Measurements from ENCODE around the gene C20orf202. TPM values are rescaled to one million over a fixed set of nuclear protein-coding genes. Genes with fewer than 3 reads are reported as not detected.

C20orf202 gene
- total and polyA plus RNA-seq, 9 of the 15 experiments (the other 6 are each of a cell fraction or from before 2014, with no cell fraction given), result 0.03 to 0.24 (median 0.15) TPM; not detected in 4

DNA sequence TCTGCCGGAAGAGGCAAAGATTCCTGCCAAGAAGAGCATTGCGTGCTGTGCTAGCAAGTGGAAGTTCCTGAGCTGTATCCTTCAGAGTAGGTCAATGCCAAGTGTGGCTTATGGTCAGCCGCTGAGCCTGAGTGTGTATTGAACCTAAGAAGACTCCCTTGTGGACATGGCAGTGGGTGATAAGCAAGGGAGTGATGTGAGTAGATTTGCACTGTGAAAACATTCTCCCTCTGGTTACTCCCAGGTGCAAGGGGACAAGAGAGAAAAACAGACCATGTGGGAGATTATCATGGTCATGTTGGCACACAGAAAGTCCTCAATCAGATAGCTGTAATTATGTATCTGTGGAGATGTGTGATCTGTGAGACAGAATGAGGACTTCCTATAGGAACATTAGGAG, 12.4 kb upstream of the C20orf202 start:
- 0% methylated on average over 3 of the region's 3 CpGs for WGBS (ENCODE audit: insufficient coverage, low coverage, missing lambda C conversion rate)
- H3K9me1 ChIP-seq (ENCODE audit: control insufficient read depth, insufficient read depth, low read length), result peaks cover 4% of the 10 kb centered on the region
- ATAC-seq (peak; percentile 46), DNase-seq (ENCODE audit: extremely low read depth in 1 of 4, low spot score in 3 of 4) (peak in 3 of 4 experiments; percentile 22 to 70 (median 52)), FAIRE-seq (peak; percentile 94)
- POLR2A ChIA-PET, result interaction anchor here (0.8 kb wide), 1 partner anchor 20 kb away, joined by 3 read pairs; no protein-coding TSS in a partner anchor
- no peaks in the 10 kb centered on the region for H3K27me3 ChIP-seq (ENCODE audit: control insufficient read depth in 2 of 2, insufficient read depth in 2 of 2, low read length in 2 of 2)
- no peaks in the 10 kb centered on the region for H4K20me1 ChIP-seq (replicated peaks; ENCODE audit: control insufficient read depth, insufficient read depth, low read length)
- peak overlapping the region; percentile 43; the same call in 1 of the 2 replicates for H2AFZ ChIP-seq (ENCODE audit: low read depth, low read length)
- H3K79me2 ChIP-seq (ENCODE audit: control insufficient read depth, insufficient read depth, low read length), result no peaks in the 10 kb centered on the region; the same call in 2 of the 3 replicates
- no peaks in the 10 kb centered on the region for H3K36me3 ChIP-seq (ENCODE audit: control insufficient read depth, insufficient read depth, low read length)
- H3K9me3 ChIP-seq (replicated peaks; ENCODE audit: control insufficient read depth, insufficient read depth, low read depth, low read length), result no peaks in the 10 kb centered on the region
- no peak overlapping the region; the same call in 2 of the 3 replicates for H3K27ac ChIP-seq (ENCODE audit: extremely low read depth, low read depth, low read length)
- peak overlapping the region; percentile 42; the same call in 1 of the 2 replicates for H3K4me2 ChIP-seq (ENCODE audit: insufficient read depth, low read length)
- CTCF ChIA-PET (ENCODE audit: low intra/inter-chr PET ratio), result no interaction called here
- intact Hi-C loops (cut with micrococcal nuclease) (no loop called here), in situ Hi-C loops (cut with MboI) (loop anchor here (10.0 kb wide), 1 partner anchor 376 kb away; no protein-coding TSS in a partner anchor)
- BruUV-seq (replicated peaks), result no TSS peak
- H3K4me3 ChIP-seq, result no peak overlapping the region
- H3K4me1 ChIP-seq (replicated peaks in 1 of 2; ENCODE audit: control insufficient read depth in 2 of 2, insufficient read depth in 2 of 2, low read length in 2 of 2), result peaks cover 47 to 48% of the 10 kb centered on the region in 2 experiments
- H3K9ac ChIP-seq (ENCODE audit: insufficient read depth in 1 of 2, low read depth in 2 of 2, low read length in 2 of 2), result no peak overlapping the region; a peak in 1 of 4 replicates
- TF ChIP-seq TEAD4 (IDR thresholded peaks at IDR 0.05; ENCODE audit: low read length) (peak; percentile 68), TEAD4 (CRISPR knock-in tag; IDR thresholded peaks at IDR 0.05; ENCODE audit: borderline replicate concordance) (no peak), MEIS2 (IDR thresholded peaks at IDR 0.05; ENCODE audit: partially characterized antibody) (no peak), ETV5 (CRISPR knock-in tag; IDR thresholded peaks at IDR 0.05; ENCODE audit: low read depth) (0 out of 2 replicates have a peak, but pooled peaks have one; percentile 10), CBFA2T3 (IDR thresholded peaks at IDR 0.05) (peak; percentile 92), ZNF717 (CRISPR knock-in tag; IDR thresholded peaks at IDR 0.05) (no peak), ZNF316 (IDR thresholded peaks at IDR 0.05) (no peak), CBX1 (IDR thresholded peaks at IDR 0.05; ENCODE audit: low read depth) (no peak), RNF219 (CRISPR knock-in tag; IDR thresholded peaks at IDR 0.05) (no peak), POLR2G (IDR thresholded peaks at IDR 0.05; ENCODE audit: low read depth, low read length) (no peak), TBP (optimal IDR thresholded peaks at IDR 0.05; ENCODE audit: low read depth, low read length) (no peak), CBX5 (IDR thresholded peaks at IDR 0.05; ENCODE audit: borderline replicate concordance, low read depth) (no peak), KDM1A (IDR thresholded peaks at IDR 0.05) (peak; percentile 46 to 65; a peak in 2 of 4 replicates), ZBTB1 (CRISPR knock-in tag; IDR thresholded peaks at IDR 0.05; ENCODE audit: borderline replicate concordance, low read depth) (no peak), NFIC (IDR thresholded peaks at IDR 0.05) (peak; percentile 60), ZNF668 (CRISPR knock-in tag; IDR thresholded peaks at IDR 0.05) (no peak), KLF16 (IDR thresholded peaks at IDR 0.05) (peak; percentile 41; the same call in 1 of the 2 replicates), PML (IDR thresholded peaks at IDR 0.05; ENCODE audit: low read length) (0 out of 2 replicates have a peak, but pooled peaks have one; percentile 37), SMAD1 (IDR thresholded peaks at IDR 0.05; ENCODE audit: low read depth, low read length, partially characterized antibody) (no peak), FOXK2 (conservative IDR thresholded peaks at IDR 0.05 in 1 of 2, IDR thresholded peaks at IDR 0.05 in 1 of 2; ENCODE audit: low read depth in 2 of 2) (0 out of 4 replicates have a peak, but pooled peaks of 1 of the 2 experiments have one; percentile 18), SMARCA4 (IDR thresholded peaks at IDR 0.05) (peak; percentile 65), ZNF408 (CRISPR knock-in tag; IDR thresholded peaks at IDR 0.05; ENCODE audit: low read depth) (no peak), TRIM24 (IDR thresholded peaks at IDR 0.05) (peak in 1 of 2 experiments; percentile 37; a peak in 1 of 4 replicates), CTBP1 (IDR thresholded peaks at IDR 0.05; ENCODE audit: borderline replicate concordance) (0 out of 2 replicates have a peak, but pooled peaks have one; percentile 40), TEAD1 (CRISPR knock-in tag; IDR thresholded peaks at IDR 0.05) (0 out of 4 replicates have a peak, but pooled peaks of 1 of the 2 experiments have one; percentile 20)
